Measurements from ENCODE around the gene SLX4.

Gene SLX4

GRCh38 chr16:3589441-3589921 is 21.9 kb downstream of the SLX4 start:
- intact Hi-C loops (cut with DNase I; ENCODE audit: low total_unique reads), result no loop called here
- no peak for TF ChIP-seq CTCF (IDR thresholded peaks at IDR 0.05)
- no peak for DNase-seq
- no peak overlapping the region for H3K4me3 ChIP-seq
- no peaks in the 10 kb centered on the region for H3K9me3 ChIP-seq
- H3K27ac ChIP-seq, result no peak overlapping the region
- H3K4me1 ChIP-seq, result no peaks in the 10 kb centered on the region
- H3K36me3 ChIP-seq, result peaks cover 0 to 66% (median 19%) of the 10 kb centered on the region in 3 donors
- H3K27me3 ChIP-seq, result no peaks in the 10 kb centered on the region

GRCh38 chr16:3589001-3589400 is 22.4 kb downstream of the SLX4 start:
- TF ChIP-seq CTCF (IDR thresholded peaks at IDR 0.05), result no peak
- no peak for DNase-seq
- Histone ChIP-seq H3K4me3 (no peak overlapping the region), H3K9me3 (no peaks in the 10 kb centered on the region), H3K4me1 (no peaks in the 10 kb centered on the region), H3K27ac (no peak overlapping the region), H3K36me3 (peaks cover 0 to 69% (median 24%) of the 10 kb centered on the region in 3 donors), H3K27me3 (no peaks in the 10 kb centered on the region)
- intact Hi-C loops (cut with DNase I; ENCODE audit: low total_unique reads), result no loop called here

- peaks cover 6 to 81% (median 36%) of the 10 kb centered on the region in 3 donors for H3K36me3 ChIP-seq
- intact Hi-C loops (cut with DNase I; ENCODE audit: low total_unique reads), result no loop called here
Observed at GRCh38 chr16:3587547-3588110, 23.8 kb downstream of the SLX4 start.

GRCh38 chr16:3584412-3584811 is 27.0 kb downstream of the SLX4 start:
- peaks cover 6 to 57% (median 21%) of the 10 kb centered on the region in 3 donors for H3K36me3 ChIP-seq
- TF ChIP-seq CTCF (IDR thresholded peaks at IDR 0.05), result no peak
- no peaks in the 10 kb centered on the region for H3K27me3 ChIP-seq
- no peak for DNase-seq
- H3K27ac ChIP-seq, result no peak overlapping the region
- no peak overlapping the region for H3K4me3 ChIP-seq
- intact Hi-C loops (cut with DNase I; ENCODE audit: low total_unique reads), result no loop called here
- H3K9me3 ChIP-seq, result no peaks in the 10 kb centered on the region
- H3K4me1 ChIP-seq, result peaks cover 0 to under 1% (median 0%) of the 10 kb centered on the region in 4 donors

More at GRCh38 chr16:3587547-3588110, 23.8 kb downstream of the SLX4 start:
- Histone ChIP-seq H3K9me3 (no peaks in the 10 kb centered on the region), H3K27me3 (no peaks in the 10 kb centered on the region), H3K27ac (no peak overlapping the region), H3K4me3 (no peak overlapping the region), H3K4me1 (no peaks in the 10 kb centered on the region)
- no peak for DNase-seq
- TF ChIP-seq CTCF (IDR thresholded peaks at IDR 0.05), result no peak

- Histone ChIP-seq H3K27ac (no peak overlapping the region), H3K36me3 (peaks cover 6 to 47% (median 21%) of the 10 kb centered on the region in 3 donors), H3K4me1 (peaks cover 0 to 8% (median 3%) of the 10 kb centered on the region in 4 donors), H3K9me3 (no peaks in the 10 kb centered on the region), H3K4me3 (no peak overlapping the region), H3K27me3 (peaks cover 0 to 4% of the 10 kb centered on the region in 2 donors)
- TF ChIP-seq CTCF (IDR thresholded peaks at IDR 0.05), result no peak
- DNase-seq, result no peak
- intact Hi-C loops (cut with DNase I; ENCODE audit: low total_unique reads), result no loop called here
Observed at GRCh38 chr16:3583303-3584038, 27.9 kb downstream of the SLX4 start.
